ENCODE data around the gene FBRSL1.
"Not testable (repeated sequence)": the region's sequence is repeated elsewhere in the genome, so short reads cannot be mapped to it uniquely, and the experiment has no call there.

DNA sequence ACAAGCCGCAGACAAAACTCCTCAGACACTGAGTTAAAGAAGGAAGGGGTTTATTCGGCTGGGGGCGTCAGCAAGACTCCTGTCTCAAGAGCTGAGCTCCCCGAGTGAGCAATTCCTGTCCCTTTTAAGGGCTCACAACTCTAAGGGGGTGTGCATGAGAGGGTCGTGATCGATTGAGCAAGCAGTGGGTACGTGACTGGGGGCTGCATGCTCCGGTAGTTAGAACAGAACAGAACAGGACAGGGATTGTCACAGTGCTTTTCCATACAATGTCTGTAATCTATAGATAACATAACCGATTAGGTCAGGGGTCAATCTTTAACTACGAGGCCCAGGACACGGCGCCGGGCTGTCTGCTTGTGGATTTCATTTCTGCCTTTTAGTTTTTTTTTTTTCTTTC is 49.5 kb upstream of the FBRSL1 start:
- TF ChIP-seq RAD21 (IDR thresholded peaks at IDR 0.05; ENCODE audit: low read depth); POLR2AphosphoS5 (IDR thresholded peaks at IDR 0.05; ENCODE audit: low read depth, low read length); TCF7L2 (IDR thresholded peaks at IDR 0.05; ENCODE audit: borderline replicate concordance, extremely low read depth, insufficient read depth, insufficient read length); POLR2A (IDR thresholded peaks at IDR 0.05; ENCODE audit: borderline replicate concordance, extremely low read depth, insufficient read depth, insufficient read length); EZH2 (IDR thresholded peaks at IDR 0.05); SIN3A (IDR thresholded peaks at IDR 0.05; ENCODE audit: low read depth); ZFX (IDR thresholded peaks at IDR 0.05); ZNF274 (IDR thresholded peaks at IDR 0.05; ENCODE audit: low read depth, low read length); SP1 (IDR thresholded peaks at IDR 0.05; ENCODE audit: low read depth); EZH2phosphoT487 (IDR thresholded peaks at IDR 0.05; ENCODE audit: borderline replicate concordance): not testable (repeated sequence)
- TF ChIP-seq, protein P1, sequence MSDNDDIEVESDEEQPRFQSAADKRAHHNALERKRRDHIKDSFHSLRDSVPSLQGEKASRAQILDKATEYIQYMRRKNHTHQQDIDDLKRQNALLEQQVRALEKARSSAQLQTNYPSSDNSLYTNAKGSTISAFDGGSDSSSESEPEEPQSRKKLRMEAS (IDR thresholded peaks at IDR 0.05) = not testable (repeated sequence)
- TF ChIP-seq, protein P2, sequence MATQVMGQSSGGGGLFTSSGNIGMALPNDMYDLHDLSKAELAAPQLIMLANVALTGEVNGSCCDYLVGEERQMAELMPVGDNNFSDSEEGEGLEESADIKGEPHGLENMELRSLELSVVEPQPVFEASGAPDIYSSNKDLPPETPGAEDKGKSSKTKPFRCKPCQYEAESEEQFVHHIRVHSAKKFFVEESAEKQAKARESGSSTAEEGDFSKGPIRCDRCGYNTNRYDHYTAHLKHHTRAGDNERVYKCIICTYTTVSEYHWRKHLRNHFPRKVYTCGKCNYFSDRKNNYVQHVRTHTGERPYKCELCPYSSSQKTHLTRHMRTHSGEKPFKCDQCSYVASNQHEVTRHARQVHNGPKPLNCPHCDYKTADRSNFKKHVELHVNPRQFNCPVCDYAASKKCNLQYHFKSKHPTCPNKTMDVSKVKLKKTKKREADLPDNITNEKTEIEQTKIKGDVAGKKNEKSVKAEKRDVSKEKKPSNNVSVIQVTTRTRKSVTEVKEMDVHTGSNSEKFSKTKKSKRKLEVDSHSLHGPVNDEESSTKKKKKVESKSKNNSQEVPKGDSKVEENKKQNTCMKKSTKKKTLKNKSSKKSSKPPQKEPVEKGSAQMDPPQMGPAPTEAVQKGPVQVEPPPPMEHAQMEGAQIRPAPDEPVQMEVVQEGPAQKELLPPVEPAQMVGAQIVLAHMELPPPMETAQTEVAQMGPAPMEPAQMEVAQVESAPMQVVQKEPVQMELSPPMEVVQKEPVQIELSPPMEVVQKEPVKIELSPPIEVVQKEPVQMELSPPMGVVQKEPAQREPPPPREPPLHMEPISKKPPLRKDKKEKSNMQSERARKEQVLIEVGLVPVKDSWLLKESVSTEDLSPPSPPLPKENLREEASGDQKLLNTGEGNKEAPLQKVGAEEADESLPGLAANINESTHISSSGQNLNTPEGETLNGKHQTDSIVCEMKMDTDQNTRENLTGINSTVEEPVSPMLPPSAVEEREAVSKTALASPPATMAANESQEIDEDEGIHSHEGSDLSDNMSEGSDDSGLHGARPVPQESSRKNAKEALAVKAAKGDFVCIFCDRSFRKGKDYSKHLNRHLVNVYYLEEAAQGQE (IDR thresholded peaks at IDR 0.05; ENCODE audit: low read depth) = not testable (repeated sequence)
- TF ChIP-seq, protein P3, sequence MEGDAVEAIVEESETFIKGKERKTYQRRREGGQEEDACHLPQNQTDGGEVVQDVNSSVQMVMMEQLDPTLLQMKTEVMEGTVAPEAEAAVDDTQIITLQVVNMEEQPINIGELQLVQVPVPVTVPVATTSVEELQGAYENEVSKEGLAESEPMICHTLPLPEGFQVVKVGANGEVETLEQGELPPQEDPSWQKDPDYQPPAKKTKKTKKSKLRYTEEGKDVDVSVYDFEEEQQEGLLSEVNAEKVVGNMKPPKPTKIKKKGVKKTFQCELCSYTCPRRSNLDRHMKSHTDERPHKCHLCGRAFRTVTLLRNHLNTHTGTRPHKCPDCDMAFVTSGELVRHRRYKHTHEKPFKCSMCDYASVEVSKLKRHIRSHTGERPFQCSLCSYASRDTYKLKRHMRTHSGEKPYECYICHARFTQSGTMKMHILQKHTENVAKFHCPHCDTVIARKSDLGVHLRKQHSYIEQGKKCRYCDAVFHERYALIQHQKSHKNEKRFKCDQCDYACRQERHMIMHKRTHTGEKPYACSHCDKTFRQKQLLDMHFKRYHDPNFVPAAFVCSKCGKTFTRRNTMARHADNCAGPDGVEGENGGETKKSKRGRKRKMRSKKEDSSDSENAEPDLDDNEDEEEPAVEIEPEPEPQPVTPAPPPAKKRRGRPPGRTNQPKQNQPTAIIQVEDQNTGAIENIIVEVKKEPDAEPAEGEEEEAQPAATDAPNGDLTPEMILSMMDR (IDR thresholded peaks at IDR 0.05 in 2 of 3, conservative IDR thresholded peaks at IDR 0.05 in 1 of 3; ENCODE audit: borderline replicate concordance in 1 of 3, insufficient read depth in 1 of 3, low read depth in 2 of 3, low read length in 2 of 3) = not testable (repeated sequence)
- TF ChIP-seq, protein P4, sequence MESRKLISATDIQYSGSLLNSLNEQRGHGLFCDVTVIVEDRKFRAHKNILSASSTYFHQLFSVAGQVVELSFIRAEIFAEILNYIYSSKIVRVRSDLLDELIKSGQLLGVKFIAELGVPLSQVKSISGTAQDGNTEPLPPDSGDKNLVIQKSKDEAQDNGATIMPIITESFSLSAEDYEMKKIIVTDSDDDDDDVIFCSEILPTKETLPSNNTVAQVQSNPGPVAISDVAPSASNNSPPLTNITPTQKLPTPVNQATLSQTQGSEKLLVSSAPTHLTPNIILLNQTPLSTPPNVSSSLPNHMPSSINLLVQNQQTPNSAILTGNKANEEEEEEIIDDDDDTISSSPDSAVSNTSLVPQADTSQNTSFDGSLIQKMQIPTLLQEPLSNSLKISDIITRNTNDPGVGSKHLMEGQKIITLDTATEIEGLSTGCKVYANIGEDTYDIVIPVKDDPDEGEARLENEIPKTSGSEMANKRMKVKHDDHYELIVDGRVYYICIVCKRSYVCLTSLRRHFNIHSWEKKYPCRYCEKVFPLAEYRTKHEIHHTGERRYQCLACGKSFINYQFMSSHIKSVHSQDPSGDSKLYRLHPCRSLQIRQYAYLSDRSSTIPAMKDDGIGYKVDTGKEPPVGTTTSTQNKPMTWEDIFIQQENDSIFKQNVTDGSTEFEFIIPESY (IDR thresholded peaks at IDR 0.05; ENCODE audit: extremely low read depth, insufficient replicate concordance, low read length) = not testable (repeated sequence)
